GM18867 (cell line): Measurements from ENCODE around the gene ARL16.

Experiments used
- ATAC-seq: cut with Tn5 transposase; IDR thresholded peaks from one replicate; pipeline ENCODE4 v1.9.1; 2021; ENCODE audit warnings: mild to moderate bottlenecking, moderate library complexity; ENCODE audit not compliant: unreplicated experiment

The ARL16 gene

DNA sequence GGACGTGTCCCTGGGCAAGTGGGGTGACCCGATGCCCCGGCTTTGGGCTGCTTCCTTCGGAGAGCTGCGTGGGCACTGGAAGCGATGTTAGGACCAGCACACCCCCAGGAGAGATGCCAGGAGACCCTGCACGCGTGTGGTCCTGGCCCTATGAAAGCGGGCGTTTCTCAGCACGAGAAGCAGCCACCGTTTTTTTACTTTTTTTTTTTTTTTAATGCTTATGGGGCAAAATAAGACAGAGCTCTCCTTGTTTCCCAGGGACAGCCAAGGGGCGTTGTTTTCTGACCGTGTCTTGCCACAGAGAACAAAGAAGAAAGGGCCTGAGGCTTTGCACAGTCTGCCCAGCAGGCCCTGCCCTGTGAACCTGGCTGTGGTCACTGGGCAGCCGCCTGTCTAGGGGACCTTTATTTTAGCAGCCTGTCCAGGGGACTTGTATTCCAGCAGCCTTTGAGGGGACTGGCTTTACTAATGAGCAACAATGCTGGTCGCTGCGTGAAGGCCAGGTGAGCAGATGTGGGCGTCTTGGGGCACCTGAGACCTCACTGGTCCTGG is 29.5 kb upstream of the ARL16 start:
- ATAC-seq, result no peak

GRCh38 chr17:81712468-81713003 is 28.9 kb upstream of the ARL16 start:
- no peak for ATAC-seq

GRCh38 chr17:81711814-81712467 is 28.3 kb upstream of the ARL16 start, which contains the start of gene SLC25A10:
TSS of gene SLC25A10 (plus strand) at chr17:81712284. CDS start at chr17:81712427, 143 bp downstream.
- peak; percentile 60 for ATAC-seq

DNA sequence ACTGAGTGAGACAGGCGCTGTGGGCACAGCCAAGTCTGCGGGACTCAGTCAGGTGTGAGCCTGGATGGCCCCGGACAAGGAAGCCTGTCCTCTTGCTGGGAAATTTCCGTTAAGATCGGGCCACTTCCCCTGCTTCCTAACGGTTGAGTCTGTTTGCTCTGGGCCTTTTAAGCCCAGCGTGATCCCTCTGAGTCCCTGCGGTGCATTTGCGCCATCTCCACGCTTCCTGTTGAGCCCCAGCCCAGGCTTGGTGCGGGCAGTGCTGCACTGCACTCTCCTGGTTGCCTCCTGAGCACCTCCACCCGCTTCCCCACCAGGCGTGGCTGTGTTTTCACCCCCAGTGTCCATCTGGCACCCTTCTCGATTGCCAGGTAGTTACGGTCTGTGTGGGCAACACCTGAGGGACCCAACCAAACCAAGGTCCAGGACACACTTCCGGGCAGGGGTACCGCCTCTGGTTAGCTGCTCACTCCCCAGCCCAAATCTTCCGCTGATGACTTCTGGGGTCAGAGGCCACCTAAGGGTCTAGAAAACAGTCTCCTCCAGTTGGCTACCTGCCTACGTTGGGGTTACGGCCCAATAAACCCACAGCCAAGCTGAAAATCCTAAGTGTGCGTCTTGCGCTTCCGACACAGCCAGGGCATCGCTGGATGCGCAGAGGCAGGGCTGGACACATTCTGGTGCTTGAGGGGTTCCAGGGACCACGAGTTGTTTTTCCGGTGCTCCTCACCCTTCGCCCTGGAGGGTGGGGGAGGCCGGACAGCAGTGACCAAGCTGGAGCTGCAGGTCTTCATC is 27.1 kb upstream of the ARL16 start:
- ATAC-seq, result no peak

GRCh38 chr17:81708739-81709185 is 25.2 kb upstream of the ARL16 start:
- ATAC-seq, result no peak

DNA sequence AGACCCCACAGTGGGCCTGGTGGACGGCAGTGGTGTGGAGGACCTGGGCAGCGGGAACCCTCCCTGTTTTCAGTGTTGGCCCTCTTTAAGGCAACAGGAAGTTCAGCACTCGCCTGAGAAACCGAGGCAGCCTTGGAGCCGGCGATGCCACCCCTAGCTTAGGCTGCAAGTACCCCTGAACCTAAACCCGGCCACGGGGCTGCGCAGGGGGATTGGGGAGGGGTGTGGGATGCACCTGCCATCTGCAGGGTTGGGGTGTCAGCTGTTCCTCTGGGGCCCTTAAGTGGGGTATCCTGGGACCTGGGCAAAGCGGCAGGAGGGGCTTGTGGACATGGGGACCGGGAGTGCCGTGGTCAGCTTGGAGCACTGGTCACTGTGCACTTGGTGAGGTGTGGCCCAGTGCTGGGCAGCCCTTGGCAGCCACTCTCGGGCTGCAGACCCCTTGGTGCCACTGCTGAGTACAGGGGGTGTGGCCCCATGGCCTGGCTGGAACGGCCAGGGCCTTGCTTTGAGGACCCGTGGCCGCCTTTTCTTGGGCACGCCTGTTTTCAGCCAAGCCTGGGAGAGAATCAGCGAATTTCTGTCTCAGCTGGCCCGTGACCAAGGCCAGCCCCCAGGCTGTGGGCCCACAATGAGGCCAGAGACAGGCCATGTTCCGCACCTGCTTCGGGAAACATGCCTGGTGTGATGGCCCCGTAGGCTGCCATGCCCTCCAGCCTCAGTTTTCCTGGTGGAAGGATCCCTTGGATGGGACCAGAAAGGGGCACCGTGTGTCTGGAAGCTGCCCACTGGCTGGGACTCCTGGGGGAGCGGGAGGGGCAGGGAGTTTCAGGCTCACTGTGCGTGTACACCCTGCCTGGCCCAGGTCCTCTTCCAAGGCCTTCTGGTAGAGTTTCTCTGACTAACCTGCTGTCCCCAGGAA is 24.4 kb upstream of the ARL16 start:
- ATAC-seq, result no peak

DNA sequence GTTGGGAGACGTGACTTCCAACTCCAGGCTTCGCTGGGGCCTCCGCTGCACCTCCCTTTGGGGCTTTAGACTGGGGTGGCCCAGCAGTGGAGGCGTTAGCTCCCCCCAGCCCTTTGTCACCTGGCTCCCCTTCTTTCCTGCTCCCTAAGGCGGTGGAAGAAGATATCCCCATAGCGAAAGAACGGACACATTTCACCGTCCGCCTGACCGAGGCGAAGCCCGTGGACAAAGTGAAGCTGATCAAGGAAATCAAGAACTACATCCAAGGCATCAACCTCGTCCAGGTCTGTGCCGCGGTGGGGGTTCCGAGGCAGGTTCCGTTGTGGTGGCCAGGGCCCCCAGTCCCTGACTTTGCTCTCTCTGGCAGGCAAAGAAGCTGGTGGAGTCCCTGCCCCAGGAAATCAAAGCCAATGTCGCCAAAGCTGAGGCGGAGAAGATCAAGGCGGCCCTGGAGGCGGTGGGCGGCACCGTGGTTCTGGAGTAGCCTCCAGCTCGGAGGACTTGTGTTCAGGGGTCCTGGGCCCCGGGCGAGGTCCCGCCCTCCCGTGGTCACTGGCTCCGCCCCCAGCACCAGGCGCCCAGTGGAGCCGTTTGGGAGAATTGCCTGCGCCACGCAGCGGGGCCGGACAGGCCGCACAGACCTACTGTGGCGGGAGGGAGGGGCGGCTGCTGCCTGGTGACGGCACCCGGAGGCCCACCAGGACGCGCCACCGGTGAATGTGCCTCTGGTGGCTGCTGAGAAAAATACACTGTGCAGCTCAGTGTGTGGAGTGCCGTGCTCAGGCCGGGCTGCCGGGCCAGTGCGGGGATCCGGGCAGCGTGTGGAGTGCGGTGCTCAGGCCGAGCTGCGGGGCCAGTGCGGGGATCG is 23.4 kb upstream of the ARL16 start:
- ATAC-seq, result no peak

- ATAC-seq, result no peak
These were observed 22.6 kb upstream of the ARL16 start for GRCh38 chr17:81706232-81706611.

DNA sequence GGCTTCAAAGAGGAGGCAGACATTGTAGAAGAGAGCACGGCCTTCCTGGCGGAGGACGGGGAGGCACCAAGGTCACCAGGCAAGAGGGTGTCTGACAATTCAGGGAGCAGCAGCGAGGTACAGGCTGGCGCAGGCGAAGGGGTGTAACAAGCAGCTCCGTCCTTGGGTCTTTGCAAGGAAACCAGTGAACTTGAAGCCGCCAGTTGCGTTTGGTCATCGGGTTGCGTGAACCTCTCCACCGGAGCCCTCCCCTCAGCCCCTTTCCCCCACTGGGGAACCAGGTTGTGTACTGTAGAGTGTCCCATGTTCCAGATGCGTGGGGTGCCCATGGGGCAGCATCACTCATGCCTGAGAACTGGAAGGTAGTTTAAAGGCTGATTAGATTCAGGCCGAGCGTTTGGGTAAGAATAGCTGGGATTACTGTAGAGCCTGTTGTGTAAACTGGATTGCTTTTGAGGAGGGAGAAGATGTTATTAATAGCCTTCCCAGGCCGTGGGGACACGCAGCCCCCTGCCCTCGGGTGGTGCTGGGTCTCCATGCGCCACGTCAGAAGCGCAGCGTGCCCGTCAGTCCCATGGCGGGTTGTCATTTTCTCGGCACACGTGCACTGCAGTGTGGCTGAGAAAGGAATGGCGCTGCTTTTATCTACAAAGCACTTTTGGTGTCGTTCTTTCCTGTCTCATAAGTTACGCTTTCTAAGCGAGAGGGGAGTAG is 22.1 kb upstream of the ARL16 start:
- ATAC-seq, result no peak

GRCh38 chr17:81703747-81704654 is 20.4 kb upstream of the ARL16 start:
- ATAC-seq, result no peak

- peak; percentile 80 for ATAC-seq
These were observed 19.5 kb upstream of the ARL16 start, which contains the start of gene MRPL12 for GRCh38 chr17:81702934-81703746. TSS of gene MRPL12 (plus strand) at chr17:81703367. CDS start at chr17:81703502, 135 bp downstream.

DNA sequence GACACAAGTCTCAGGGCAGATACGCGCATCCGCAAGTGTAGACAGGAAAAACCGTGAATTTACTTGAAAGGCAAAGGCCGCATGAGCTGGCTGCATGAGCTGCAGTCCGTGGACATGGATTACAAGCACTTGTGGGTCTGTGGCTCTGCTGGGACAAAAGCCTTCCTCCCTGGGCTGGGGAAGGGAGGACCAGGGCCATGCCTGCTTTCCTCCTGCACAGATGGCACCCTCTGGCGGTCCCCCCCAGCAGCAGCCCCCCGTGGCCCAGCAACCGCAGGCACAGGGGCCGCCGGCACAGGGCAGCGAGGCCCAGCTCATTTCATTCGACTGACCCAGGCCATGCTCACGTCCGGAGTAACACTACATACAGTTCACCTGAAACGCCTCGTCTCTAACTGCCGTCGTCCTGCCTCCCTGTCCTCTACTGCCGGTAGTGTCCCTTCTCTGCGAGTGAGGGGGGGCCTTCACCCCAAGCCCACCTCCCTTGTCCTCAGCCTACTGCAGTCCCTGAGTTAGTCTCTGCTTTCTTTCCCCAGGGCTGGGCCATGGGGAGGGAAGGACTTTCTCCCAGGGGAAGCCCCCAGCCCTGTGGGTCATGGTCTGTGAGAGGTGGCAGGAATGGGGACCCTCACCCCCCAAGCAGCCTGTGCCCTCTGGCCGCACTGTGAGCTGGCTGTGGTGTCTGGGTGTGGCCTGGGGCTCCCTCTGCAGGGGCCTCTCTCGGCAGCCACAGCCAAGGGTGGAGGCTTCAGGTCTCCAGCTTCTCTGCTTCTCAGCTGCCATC is 17.9 kb upstream of the ARL16 start:
- ATAC-seq, result no peak

GRCh38 chr17:81700353-81701287 is 17.0 kb upstream of the ARL16 start:
- ATAC-seq, result no peak

GRCh38 chr17:81697261-81698044 is 13.9 kb upstream of the ARL16 start:
- no peak for ATAC-seq
